NCI-H2227 treated with DMSO at 0.1 percent for 48 hours (cell line): Measurements from ENCODE around the gene OVOL1.
A peak's percentile ranks its signal among the peaks of the same experiment; 100 is the strongest.

Experiments used
- DNase-seq: peaks from one replicate; lab custom pipeline; 2025; lab: John Stamatoyannopoulos, UW

Gene OVOL1

DNA sequence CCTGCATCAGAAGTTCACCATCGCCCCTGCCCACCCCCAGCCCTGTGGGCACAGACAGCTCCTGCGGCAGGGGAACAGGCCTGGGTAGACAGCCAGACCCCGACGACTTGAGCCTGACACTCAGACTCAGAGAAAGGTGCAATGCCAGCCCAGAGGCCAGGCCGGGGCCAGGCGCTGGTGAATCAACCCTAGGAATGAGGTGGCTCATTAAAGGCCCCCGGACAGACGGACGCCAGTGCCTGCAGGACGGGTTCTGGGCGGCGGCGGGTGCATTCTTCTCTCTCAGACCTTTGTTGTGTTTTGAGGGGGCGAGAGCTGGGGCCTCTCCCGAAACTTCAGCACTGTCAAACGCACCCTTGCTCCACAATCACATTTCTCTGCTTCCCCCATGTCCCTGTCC, 5.6 kb downstream of the OVOL1 start:
- DNase-seq: no peak

DNA sequence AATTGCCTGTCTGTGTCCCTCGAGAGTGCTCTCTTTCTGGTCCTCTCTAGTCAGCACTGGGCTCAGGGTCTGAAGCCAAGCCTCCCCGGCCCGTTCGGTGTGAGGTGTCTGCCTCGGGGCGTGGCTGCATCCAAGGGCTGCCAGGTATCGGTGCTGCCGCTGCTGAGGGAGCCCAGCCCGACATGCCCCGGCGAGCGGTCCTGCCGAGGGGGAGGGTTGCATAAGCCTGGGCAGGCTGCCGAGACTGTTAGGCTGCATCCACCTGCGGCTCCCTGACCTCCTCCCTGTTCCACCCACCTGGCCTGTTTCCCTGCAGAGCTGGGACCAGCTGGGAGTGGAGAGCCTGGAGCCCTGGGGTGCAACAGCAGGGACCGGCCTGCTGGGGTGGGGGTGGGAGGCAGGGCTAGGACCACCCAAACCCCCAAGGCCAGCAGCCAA, 6.3 kb downstream of the OVOL1 start:
- DNase-seq: no peak

DNA sequence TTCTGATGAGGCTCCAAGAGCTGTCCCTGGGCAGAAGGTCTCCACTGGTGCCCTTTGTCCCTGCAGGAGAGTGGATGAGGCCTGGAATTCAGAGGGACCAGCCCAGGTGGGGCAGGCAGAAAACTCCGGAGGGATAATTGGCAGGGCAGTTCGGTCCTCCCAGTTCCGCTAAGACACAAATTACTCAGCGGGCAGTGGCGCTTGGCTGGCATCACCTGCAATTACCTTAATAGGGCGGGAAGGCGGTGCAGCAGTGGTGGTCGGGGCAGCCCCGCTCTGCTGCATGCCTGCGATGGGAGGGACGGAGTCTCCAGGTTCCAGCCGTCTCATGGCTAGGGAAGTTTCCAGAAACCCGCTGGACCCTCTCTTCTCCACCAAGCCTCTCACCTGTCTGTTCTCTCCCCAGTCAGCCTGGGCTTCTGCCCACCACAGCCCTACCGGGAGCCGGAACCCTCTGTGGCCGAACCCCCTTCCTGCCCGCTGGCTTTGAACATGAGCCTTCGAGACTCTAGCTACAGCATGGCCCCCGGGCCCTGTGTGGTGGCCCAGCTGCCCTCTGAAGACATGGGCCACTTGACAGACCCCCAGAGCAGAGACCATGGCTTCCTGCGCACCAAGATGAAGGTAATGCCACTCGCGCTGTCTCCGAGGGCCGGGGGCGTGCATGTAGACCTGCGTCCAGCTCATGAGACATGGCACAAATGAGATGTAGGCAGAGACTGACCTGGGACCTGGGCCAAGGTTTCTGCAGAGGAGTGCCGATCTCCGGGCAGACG, 7.0 kb downstream of the OVOL1 start:
- DNase-seq: peak; percentile 30

DNA sequence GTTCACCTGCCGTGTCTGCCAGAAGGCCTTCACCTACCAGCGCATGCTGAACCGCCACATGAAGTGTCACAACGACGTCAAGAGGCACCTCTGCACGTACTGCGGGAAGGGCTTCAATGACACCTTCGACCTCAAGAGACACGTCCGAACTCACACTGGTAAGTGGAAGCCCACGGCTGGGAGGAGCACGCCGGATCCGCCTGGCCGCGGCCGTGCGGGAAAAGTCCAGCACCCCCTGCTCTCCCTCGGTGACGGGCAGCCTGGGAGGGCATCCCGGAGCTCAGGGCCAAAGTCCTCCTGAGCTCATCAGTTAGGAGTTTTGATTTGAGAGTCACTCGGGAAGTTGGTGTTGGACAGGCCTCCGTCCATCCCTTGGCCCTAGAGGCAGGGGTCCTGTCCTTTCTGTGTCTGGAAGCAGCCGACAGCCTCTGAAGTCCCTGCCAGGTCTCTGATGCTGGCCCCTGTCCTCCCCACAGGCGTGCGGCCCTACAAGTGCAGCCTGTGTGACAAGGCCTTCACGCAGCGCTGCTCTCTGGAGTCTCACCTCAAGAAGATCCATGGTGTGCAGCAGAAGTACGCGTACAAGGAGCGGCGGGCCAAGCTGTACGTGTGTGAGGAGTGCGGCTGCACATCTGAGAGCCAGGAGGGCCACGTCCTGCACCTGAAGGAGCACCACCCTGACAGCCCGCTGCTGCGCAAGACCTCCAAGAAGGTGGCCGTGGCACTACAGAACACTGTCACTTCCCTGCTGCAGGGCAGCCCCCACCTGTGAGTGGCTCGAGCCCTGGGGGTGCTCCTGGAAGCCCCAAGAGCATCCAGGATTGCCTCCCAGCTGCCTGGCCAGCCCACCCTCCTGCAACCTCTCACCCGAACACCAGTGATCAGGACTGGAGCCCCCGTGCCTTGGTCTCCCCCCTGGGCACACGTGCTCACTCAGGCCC, 8.0 kb downstream of the OVOL1 start:
- DNase-seq: no peak

DNA sequence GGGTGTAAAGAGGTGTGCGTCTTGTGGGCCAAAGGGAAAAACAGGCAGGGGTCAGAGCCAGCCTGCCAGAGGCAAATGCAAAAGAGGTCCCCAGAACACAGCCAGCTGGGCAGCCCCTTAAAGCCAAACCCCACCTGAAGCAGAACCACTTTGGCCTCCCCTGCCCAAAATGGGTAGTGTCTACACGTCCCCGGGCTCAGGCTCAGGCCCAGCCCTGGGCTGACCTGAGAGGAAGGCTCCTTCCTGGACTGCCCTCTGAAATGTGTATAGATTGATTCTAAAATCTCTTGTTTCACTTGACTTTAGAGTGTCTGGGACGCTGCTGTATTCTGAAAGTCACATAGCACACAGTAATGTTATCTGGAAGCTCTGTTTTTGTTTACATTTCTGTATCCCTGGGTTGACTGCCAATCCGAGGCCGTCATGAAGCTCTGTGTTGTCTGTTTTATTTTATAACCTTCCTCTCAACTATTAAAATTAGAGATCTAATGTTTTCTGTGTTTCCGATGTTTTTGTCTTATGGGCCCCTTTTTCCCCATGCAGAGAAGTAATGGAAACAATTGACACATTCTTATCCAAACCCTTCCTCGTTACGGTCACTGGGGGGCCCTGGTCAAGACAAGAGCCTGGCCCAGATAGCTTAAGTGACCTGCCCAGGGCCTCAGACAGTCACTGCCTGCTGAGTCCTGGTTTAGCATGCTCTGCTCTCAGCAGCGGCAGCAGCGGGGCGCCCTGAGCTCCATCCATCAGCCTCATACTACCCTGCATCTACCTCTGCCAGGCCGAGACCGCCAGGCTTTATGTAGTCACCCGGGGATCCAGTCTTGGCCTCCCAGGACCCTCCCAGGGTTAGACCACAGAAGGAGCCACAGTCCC, 10.1 kb downstream of the OVOL1 start:
- no peak for DNase-seq

DNA sequence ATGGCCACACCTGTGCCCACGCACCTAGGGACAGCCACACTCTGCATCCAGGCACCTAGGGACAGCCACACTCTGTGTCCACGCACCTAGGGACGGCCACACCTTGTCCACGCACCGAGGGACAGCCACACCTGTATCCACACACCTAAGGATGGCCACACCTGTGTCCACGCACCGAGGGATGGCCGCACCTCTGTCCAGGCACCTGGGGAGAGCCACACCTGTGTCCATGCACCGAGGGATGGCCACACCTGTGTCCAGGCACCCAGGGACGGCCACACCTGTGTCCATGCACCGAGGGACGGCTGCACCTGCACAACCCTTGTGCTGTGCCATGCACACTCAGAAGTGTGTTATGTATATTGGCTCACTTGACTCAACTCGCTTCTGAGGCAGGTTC, 10.8 kb downstream of the OVOL1 start:
- no peak for DNase-seq

DNA sequence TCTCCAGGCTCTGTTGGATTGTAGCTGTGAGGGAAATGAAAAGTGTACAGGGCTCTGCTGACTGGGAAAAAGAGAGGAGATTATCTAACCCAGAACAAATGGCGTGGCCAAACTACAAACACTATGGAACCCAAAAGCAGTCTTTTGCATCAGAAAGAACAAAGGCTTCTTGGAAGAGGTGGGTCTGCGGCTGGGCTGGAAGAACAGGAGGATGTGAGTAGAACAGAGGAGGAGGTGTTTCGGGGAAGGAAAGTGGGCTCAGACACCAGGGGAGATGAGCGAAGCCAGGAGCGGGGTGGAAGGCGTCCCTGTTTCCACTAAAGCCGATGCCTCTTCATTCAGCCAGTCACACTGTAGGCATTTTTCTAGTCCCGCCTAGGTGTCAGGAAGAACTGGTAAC, 12.0 kb downstream of the OVOL1 start:
- no peak for DNase-seq

DNA sequence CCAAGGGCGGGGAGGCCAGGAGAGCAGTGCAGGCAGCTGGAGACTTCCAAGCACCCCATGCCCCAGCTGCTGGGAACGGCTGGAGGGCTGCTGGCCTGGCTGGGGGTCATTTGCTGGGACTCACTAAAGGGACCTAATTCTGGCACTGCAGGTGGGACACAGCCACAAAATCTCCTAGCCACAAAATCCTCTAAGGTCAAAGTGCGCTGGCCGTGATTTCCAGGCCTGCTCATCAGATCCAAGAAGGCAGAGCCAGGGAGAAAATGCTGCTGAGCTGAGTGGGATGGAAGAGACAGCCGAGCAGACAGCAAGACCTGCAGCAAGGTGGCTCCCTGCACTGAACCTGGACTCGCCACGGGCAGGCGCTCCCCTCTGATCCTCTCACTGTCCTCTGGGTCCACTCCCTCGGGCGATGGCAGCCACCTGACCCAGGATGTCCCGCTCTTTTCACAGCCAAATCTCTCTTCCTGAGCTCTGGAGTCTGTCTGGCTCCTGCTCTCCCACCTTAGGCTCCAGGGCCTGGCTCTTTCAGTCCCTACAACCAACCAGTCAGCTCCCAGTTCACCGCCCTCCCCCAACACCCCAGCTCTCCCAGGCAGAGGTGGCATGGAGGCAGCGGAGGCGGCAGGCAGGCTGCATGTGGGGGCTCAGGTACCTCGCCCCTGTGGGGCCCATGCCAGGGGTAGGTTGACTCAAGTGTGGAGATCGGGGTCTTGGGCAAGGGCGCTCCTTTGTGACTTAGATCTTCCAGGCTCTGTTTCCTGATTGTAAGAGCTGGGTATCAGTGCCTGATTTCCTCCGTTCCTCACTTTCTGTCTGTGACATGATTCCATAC, 14.5 kb downstream of the OVOL1 start:
- DNase-seq: no peak

DNA sequence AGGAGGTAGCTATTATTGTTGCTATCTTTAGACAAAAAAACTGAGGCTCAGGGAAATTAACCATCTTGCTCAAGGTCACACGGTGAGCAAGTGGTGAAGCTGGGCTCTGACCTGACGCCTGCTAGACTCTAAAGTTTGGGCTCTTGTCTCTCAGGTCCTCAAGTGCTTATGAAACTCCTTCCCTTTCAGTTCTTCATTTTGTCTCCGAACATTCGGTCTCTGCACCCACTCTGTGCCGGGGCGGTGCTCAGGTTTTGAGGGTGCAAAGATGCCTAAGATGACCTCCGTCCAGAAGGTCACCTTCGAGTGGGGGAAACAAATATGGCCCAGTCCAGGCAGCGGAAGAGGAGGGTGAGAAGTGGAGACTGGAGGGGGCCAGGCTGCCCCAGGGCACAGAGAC, 16.0 kb downstream of the OVOL1 start:
- DNase-seq: no peak

DNA sequence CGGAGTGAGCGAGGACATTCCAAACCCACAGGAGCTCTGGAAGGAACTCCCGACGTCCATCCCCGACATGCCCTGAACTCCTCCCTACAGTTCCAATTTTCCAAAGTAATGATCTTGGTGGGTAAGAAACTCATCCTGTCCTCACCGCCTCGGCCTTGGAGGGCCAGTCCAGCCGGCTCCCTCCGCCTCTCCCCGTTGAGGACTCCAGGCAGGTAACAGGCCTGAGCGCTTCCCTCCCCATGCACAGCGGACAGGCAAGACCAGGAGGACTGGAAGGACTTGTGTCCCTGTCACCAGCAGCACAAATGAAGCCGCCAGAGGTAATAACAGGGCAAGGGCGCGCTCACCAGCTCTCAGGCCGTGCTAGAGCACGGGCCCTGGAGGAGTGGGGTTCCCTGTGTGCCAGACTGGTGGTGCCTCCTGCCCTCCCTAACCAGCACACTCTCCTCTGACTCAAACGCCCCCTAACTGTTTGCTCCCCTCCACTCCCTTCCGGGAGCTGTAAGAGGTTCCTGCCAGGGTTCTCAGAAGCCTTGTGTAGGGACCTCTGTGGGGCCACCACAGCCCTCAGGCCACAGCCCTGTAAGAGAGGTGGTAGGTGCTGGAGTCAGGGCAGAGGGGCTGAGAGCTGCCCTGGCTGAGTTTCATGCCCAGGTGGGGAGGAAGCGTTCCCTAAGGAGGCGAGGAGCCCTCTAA, 17.1 kb downstream of the OVOL1 start:
- no peak for DNase-seq

DNA sequence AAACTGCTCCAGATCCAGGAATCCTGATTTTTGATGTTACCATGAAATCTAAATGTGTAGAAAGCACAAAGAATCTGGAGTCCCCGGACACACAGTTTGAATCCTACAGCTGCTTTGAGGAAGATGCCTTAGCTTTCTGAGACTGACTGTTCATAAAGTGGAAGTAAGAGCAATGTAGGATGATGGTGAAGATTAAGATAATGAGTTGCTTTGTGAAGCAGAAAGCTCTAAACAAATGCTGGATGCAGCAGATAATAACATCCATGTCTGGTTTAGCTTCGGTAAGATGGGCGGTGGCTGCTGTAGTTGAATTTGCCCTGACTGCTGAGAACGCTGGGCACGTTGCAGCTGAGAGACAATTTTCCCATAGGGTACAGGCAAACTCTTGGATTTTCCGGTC, 20.1 kb downstream of the OVOL1 start:
- no peak for DNase-seq

DNA sequence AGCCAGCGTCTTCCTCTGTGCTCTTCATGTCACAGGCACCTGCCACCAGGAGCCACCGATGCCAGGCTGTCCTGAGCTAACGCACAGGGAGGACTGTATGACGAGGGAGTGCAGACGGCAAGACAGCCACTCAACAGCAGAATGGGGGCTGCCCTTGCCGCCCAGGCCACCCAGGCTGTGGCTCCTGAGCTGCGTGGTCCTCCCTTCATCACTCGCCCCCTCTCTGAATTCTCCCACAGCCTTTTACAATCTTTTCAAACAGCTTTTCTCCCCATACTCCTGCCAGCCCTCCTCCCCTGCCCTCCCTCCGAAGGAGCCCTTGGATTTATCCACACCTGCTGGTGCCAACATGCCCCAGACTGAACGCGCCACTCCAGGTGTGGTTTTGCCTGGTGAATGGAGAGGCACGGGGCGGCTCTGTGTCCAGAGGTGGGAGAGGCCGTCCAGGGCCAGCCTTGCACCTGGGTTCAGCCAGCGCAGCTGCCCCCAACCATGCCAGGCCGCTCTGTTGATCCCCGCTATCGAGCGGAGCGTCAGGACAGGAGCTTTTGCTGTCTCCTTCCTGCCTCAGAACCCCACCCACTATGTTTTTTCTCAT, 22.0 kb downstream of the OVOL1 start:
- DNase-seq: no peak

DNA sequence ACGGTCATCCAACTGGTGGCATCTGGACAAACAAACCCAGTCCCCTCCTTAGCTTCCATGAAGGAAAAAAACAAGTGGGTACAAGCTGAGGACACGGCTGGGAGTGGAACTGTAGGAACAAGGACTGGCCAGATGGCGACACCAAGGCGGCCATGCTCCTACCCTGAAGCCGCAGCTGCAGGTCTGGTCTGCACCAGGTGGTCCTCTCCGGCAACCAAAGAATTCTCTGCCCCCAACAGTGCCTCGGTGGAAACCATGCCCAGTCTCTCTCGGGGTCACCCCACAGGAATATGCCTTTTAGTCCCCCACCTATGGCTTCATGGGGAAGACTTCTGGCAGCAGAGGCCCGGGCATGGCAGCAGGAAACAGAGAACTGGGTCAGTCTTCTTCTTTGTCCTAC, 22.6 kb downstream of the OVOL1 start:
- no peak for DNase-seq

DNA sequence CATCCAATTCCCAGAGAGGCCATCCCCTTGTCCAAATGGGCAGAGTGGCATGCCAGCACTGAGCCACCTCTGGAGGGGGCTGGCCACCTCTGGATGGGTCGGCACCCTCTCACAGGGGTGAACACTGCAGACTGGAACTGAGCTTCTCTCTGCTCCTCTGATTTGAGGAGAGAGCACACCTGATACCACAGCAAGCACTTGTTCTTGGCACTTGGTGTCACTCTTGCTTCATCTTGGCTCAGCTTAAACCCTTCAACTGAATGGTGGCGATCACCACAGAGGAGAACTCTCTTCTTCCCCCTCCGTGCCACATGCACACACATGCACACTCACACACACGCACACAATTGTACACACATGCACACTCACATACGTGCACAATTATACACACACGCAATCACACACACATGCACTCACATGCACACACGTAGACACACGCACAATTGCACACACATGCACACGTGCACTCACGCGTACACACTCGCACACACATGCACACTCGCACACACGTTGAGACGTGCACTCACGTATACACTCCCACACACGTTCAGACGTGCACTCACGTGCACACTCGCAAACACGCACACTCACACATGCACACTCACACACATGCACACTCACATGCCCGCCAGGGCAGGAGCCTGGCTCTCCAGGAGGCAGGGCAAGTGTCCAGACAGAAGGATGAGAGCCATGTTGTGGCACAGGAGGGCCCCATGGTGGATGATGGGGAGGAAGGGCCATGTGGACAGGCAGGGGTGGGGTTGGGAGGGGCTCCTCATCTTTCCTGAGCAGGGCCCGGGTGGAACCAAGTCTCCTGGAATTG, 23.4 kb downstream of the OVOL1 start:
- no peak for DNase-seq

DNA sequence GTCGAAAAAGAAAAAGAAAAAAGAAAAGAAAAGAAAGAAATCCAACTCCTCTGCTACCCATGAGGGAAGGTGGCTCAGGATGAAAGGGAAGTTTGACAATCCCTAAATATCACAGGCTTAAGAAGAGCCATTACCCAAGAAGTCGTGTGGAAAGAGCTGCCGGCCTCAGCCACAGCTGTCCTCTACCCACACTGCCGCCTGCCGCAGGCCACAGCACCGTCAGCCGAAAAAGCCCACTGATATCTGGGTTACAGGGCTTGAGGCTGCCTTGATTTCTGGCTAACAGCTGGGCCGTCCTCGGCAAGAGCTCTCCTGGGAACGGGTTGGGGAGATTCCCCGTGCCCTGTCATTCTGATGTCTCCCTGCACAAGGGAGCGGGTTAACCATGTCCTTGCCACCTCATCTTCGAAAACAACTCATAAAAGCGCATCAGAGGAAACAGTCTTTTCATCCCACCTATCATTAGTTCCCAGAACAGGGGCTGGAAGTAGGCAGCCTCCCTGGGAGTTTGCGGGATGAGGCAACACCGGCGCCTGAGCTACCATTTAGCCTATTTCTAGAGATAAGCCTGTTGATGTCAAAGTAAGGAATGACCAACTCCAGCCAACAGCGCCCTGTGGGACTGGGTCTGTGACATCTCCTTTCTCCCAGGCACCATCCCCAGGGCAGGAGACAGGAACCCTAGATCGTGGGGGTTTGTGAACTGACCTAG, 25.1 kb downstream of the OVOL1 start:
- DNase-seq: no peak

DNA sequence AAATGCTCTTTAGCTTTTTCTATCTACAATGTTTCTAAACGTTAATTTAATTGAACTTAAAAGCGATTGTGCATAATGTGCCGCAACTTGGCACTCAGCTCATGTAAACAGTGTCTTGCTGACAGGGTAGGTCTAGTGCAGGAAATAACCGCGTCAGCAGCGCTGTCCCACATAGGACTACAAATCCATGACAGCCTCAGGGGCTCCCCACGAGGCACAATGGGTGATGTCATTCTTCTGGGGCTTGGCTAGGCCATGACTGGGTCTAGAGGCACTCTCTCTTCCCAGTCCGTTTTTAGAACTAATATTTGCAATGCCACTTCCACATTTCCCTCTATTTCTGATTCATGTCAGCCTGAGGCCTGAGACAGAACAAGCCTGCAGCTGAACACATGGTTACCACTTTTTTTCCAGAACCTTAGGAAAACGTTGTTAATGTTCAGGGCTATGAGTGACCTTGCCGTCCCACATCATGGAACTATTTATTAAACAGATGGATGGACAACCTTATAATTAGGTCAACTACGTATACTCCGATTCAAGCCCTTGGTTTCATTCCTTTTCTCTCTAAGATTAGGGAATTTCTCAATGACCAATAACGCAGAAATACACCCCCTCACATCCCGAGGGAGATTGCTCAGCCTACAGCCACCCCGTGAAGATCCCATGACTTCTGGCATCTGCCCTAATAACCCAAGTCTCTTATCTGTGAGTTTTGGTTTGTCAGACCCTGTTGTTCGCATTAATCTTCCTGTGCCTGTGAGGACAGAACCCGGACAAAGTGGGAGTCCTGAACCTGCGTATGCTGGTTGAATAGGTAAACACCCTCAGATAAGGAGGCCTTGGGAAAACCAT, 27.5 kb downstream of the OVOL1 start:
- DNase-seq: no peak

DNA sequence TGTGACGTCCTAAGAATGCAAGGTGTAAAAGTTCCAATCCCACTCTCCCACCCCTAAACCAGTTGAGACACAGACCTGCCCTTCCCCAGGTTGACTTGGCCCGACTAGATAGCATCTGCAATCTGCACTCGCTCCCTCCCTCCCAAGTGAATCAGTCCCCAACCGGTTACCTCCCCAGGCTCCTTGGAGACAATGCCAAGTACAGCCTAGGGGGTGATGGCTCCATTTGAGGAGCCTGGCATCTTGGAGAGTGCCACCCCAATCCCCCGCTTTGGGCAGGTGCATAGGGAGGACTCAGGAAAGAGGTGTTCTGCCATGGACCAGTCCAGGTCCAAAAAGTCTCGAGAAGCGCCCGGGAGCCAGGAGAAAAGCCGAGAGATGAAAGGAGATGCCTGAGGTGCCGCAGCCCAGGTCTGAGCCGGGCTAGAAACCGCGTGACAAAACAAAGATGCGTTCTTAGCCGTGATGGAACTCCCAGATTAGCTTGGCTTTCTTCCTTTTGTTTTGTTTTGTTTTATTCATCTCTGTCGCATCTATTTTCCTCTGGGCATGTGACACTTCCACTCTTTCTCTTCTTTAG, 28.2 kb downstream of the OVOL1 start:
- DNase-seq: no peak
